Measurements from ENCODE around the gene GRIK1.

DNA sequence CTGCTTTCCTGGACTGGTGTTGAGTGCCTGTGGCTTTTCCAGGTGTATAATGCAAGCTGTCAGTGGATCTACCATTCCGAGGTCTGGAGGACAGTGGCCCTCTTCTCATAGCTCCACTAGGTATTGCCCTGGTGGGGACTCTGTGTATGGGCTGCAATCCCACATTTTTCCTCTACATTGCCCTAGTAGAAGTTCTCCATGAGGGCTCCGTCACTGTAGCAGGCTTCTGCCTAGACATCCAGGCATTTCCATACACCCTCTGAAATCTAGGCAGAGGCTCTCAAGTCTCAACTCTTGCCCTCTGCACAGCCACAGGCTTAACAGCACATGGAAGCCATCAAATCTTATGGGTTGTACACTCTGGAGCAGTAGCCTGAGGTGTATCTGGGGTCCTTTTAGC is 107.6 kb downstream of the GRIK1 start:
- TF ChIP-seq, protein P1, sequence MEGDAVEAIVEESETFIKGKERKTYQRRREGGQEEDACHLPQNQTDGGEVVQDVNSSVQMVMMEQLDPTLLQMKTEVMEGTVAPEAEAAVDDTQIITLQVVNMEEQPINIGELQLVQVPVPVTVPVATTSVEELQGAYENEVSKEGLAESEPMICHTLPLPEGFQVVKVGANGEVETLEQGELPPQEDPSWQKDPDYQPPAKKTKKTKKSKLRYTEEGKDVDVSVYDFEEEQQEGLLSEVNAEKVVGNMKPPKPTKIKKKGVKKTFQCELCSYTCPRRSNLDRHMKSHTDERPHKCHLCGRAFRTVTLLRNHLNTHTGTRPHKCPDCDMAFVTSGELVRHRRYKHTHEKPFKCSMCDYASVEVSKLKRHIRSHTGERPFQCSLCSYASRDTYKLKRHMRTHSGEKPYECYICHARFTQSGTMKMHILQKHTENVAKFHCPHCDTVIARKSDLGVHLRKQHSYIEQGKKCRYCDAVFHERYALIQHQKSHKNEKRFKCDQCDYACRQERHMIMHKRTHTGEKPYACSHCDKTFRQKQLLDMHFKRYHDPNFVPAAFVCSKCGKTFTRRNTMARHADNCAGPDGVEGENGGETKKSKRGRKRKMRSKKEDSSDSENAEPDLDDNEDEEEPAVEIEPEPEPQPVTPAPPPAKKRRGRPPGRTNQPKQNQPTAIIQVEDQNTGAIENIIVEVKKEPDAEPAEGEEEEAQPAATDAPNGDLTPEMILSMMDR (IDR thresholded peaks at IDR 0.05), result no peak
- TF ChIP-seq POLR2A (IDR thresholded peaks at IDR 0.05), result no peak

All from thyroid gland (tissue), 4 donors.